ENCODE measurements around the gene ARL15.
"Not testable (repeated sequence)": the region's sequence is repeated elsewhere in the genome, so short reads cannot be mapped to it uniquely, and the experiment has no call there.

ARL15 gene

GRCh38 chr5:53884844-53885243 is 425.5 kb downstream of the ARL15 start:
- H3K4me3 ChIP-seq (ENCODE audit: low read length): no peak overlapping the region
- TF ChIP-seq ZNF274 (IDR thresholded peaks at IDR 0.05; ENCODE audit: low read depth, low read length): no peak

GRCh38 chr5:53884417-53884816 is 426.0 kb downstream of the ARL15 start:
- no peak overlapping the region for H3K4me3 ChIP-seq (ENCODE audit: low read length)

GRCh38 chr5:53882676-53883031 is 427.7 kb downstream of the ARL15 start:
- TF ChIP-seq ZNF274 (IDR thresholded peaks at IDR 0.05; ENCODE audit: low read depth, low read length): no peak

More at GRCh38 chr5:53884417-53884816, 426.0 kb downstream of the ARL15 start:
- no peak for TF ChIP-seq ZNF274 (IDR thresholded peaks at IDR 0.05; ENCODE audit: low read depth, low read length)

GRCh38 chr5:53882006-53882675 is 428.2 kb downstream of the ARL15 start:
- TF ChIP-seq ZNF274 (IDR thresholded peaks at IDR 0.05; ENCODE audit: low read depth, low read length): no peak
- H3K4me3 ChIP-seq (ENCODE audit: low read length): no peak overlapping the region

More at GRCh38 chr5:53882676-53883031, 427.7 kb downstream of the ARL15 start:
- no peak overlapping the region for H3K4me3 ChIP-seq (ENCODE audit: low read length)

GRCh38 chr5:53879708-53880323 is 430.6 kb downstream of the ARL15 start:
- H3K4me3 ChIP-seq (ENCODE audit: low read length): no peak overlapping the region
- no peak for TF ChIP-seq ZNF274 (IDR thresholded peaks at IDR 0.05; ENCODE audit: low read depth, low read length)

GRCh38 chr5:53878015-53878414 is 432.4 kb downstream of the ARL15 start:
- no peak for TF ChIP-seq ZNF274 (IDR thresholded peaks at IDR 0.05; ENCODE audit: low read depth, low read length)
- no peak overlapping the region for H3K4me3 ChIP-seq (ENCODE audit: low read length)

GRCh38 chr5:53877243-53877642 is 433.1 kb downstream of the ARL15 start:
- TF ChIP-seq ZNF274 (IDR thresholded peaks at IDR 0.05; ENCODE audit: low read depth, low read length): no peak
- H3K4me3 ChIP-seq (ENCODE audit: low read length): no peak overlapping the region

GRCh38 chr5:53874409-53874808 is 436.0 kb downstream of the ARL15 start:
- no peak overlapping the region for H3K4me3 ChIP-seq (ENCODE audit: low read length)
- TF ChIP-seq ZNF274 (IDR thresholded peaks at IDR 0.05; ENCODE audit: low read depth, low read length): no peak

- H3K4me3 ChIP-seq (ENCODE audit: low read length): no peak overlapping the region
Observed at GRCh38 chr5:53873235-53873634, 437.1 kb downstream of the ARL15 start.

GRCh38 chr5:53871775-53872174 is 438.6 kb downstream of the ARL15 start:
- TF ChIP-seq ZNF274 (IDR thresholded peaks at IDR 0.05; ENCODE audit: low read depth, low read length): no peak
- no peak overlapping the region for H3K4me3 ChIP-seq (ENCODE audit: low read length)

More at GRCh38 chr5:53873235-53873634, 437.1 kb downstream of the ARL15 start:
- no peak for TF ChIP-seq ZNF274 (IDR thresholded peaks at IDR 0.05; ENCODE audit: low read depth, low read length)

GRCh38 chr5:53871050-53871449 is 439.3 kb downstream of the ARL15 start:
- no peak overlapping the region for H3K4me3 ChIP-seq (ENCODE audit: low read length)
- TF ChIP-seq ZNF274 (IDR thresholded peaks at IDR 0.05; ENCODE audit: low read depth, low read length): no peak

GRCh38 chr5:53858700-53859456 is 451.5 kb downstream of the ARL15 start:
- no peak for TF ChIP-seq ZNF274 (IDR thresholded peaks at IDR 0.05; ENCODE audit: low read depth, low read length)
- no peak overlapping the region for H3K4me3 ChIP-seq (ENCODE audit: low read length)

GRCh38 chr5:53856506-53856905 is 453.9 kb downstream of the ARL15 start:
- H3K4me3 ChIP-seq (ENCODE audit: low read length): no peak overlapping the region
- no peak for TF ChIP-seq ZNF274 (IDR thresholded peaks at IDR 0.05; ENCODE audit: low read depth, low read length)

- H3K4me3 ChIP-seq (ENCODE audit: low read length): not testable (repeated sequence)
Observed at GRCh38 chr5:53836851-53837430, 473.4 kb downstream of the ARL15 start.

GRCh38 chr5:53834500-53834899 is 475.9 kb downstream of the ARL15 start:
- H3K4me3 ChIP-seq (ENCODE audit: low read length): no peak overlapping the region
- TF ChIP-seq ZNF274 (IDR thresholded peaks at IDR 0.05; ENCODE audit: low read depth, low read length): no peak
